ELR (cell line): Measurements from ENCODE around the gene CST3.
"Not testable (repeated sequence)": the region's sequence is repeated elsewhere in the genome, so short reads cannot be mapped to it uniquely, and the experiment has no call there.

Experiments used
- DNase-seq: peaks from one replicate; pipeline ENCODE4 v3.0.0-alpha.2; 2015; ENCODE audit warnings: low read depth

CST3 gene

GRCh38 chr20:23628402-23629016 lies 9.2 kb downstream of the CST3 start:
- DNase-seq, result no peak

- no peak for DNase-seq
These were observed 10.3 kb downstream of the CST3 start for GRCh38 chr20:23627501-23627900.

GRCh38 chr20:23626040-23626620 lies 11.6 kb downstream of the CST3 start:
- DNase-seq, result peak; percentile 38

GRCh38 chr20:23625236-23625964 lies 12.4 kb downstream of the CST3 start:
- DNase-seq, result peak; percentile 70

GRCh38 chr20:23624324-23624691 lies 13.4 kb downstream of the CST3 start:
- DNase-seq, result peak; percentile 36

- DNase-seq, result no peak
These were observed 14.0 kb downstream of the CST3 start for GRCh38 chr20:23623666-23624323.

GRCh38 chr20:23622839-23623343 lies 14.9 kb downstream of the CST3 start:
- peak; percentile 87 for DNase-seq

GRCh38 chr20:23622401-23622800 lies 15.4 kb downstream of the CST3 start:
- not testable (repeated sequence) for DNase-seq

- DNase-seq, result not testable (repeated sequence)
These were observed 16.9 kb downstream of the CST3 start for GRCh38 chr20:23620670-23621386.

GRCh38 chr20:23614163-23614562 lies 23.6 kb downstream of the CST3 start:
- DNase-seq, result no peak

GRCh38 chr20:23613676-23614075 lies 24.1 kb downstream of the CST3 start:
- no peak for DNase-seq

- no peak for DNase-seq
These were observed 25.4 kb downstream of the CST3 start for GRCh38 chr20:23612396-23612795.

GRCh38 chr20:23609486-23610109 lies 28.2 kb downstream of the CST3 start:
- DNase-seq, result no peak

GRCh38 chr20:23608251-23608846 lies 29.4 kb downstream of the CST3 start:
- DNase-seq, result no peak

- no peak for DNase-seq
These were observed 30.1 kb downstream of the CST3 start for GRCh38 chr20:23607497-23608245.

GRCh38 chr20:23606652-23607049 lies 31.1 kb downstream of the CST3 start:
- peak; percentile 82 for DNase-seq

- no peak for DNase-seq
These were observed 31.7 kb downstream of the CST3 start, which contains the start of gene CST9 for GRCh38 chr20:23605867-23606651. Gene CST9, minus strand, starts transcription at chr20:23605917. Its CDS starts 53 bp downstream, at chr20:23605864.

- no peak for DNase-seq
These were observed 33.4 kb downstream of the CST3 start for GRCh38 chr20:23604306-23604705.

- no peak for DNase-seq
These were observed 34.4 kb downstream of the CST3 start for GRCh38 chr20:23603321-23603720.
